Mesendoderm (in vitro differentiated cells): ENCODE data around the gene CEP83.

Source experiments
- DNase-seq: peaks from one replicate; pipeline ENCODE4 v3.0.0; 2013
- H2AK5ac ChIP-seq: 2 replicates; pipeline ENCODE4 v1.6.1; 2013; ENCODE audit warnings: low read length, inconsistent platforms
- H2BK120ac ChIP-seq: 2 replicates; pipeline ENCODE4 v1.6.1; 2013; ENCODE audit warnings: low read depth, mild to moderate bottlenecking, low read length, moderate library complexity, mixed read lengths
- H2BK15ac ChIP-seq: replicated peaks from 2 replicates; pipeline ENCODE4 v1.6.1; 2013; ENCODE audit warnings: low read depth, mild to moderate bottlenecking, moderate library complexity
- H2BK5ac ChIP-seq: 2 replicates; pipeline ENCODE4 v1.6.1; 2013; ENCODE audit warnings: low read length, inconsistent platforms
- H3K18ac ChIP-seq: 2 replicates; pipeline ENCODE4 v1.6.1; 2013; ENCODE audit warnings: mild to moderate bottlenecking, low read length, mixed read lengths
- H3K23ac ChIP-seq: one replicate; pipeline ENCODE4 v1.6.1; 2013; ENCODE audit warnings: low read length
- H3K27ac ChIP-seq: 2 replicates; pipeline ENCODE4 v1.5.1; 2013; ENCODE audit warnings: low read depth, mild to moderate bottlenecking, inconsistent platforms, low read length, moderate library complexity
- H3K27me3 ChIP-seq: 2 replicates; pipeline ENCODE4 v1.6.1; 2013; ENCODE audit warnings: low read length, control low read depth, mild to moderate bottlenecking, inconsistent platforms; ENCODE audit not compliant: insufficient read depth, poor library complexity
- H3K36me3 ChIP-seq: 2 replicates; pipeline ENCODE4 v1.6.1; 2013; ENCODE audit warnings: low read length, inconsistent platforms; ENCODE audit not compliant: control insufficient read depth, insufficient read depth
- H3K4ac ChIP-seq: one replicate; pipeline ENCODE4 v1.6.1; 2013; ENCODE audit warnings: low read depth, mild to moderate bottlenecking, low read length, moderate library complexity
- H3K4me1 ChIP-seq: 2 replicates; pipeline ENCODE4 v1.6.1; 2013; ENCODE audit warnings: low read depth, low read length, inconsistent platforms; ENCODE audit not compliant: control insufficient read depth
- H3K4me2 ChIP-seq: 2 replicates; pipeline ENCODE4 v1.6.1; 2013; ENCODE audit warnings: low read length
- H3K4me3 ChIP-seq: 2 replicates; pipeline ENCODE4 v1.5.1; 2013; ENCODE audit warnings: mild to moderate bottlenecking, low read length
- H3K56ac ChIP-seq: one replicate; pipeline ENCODE4 v1.6.1; 2013; ENCODE audit warnings: low read length
- H3K79me1 ChIP-seq: 2 replicates; pipeline ENCODE4 v1.6.1; 2013; ENCODE audit warnings: low read length, inconsistent platforms
- H3K79me2 ChIP-seq: 2 replicates; pipeline ENCODE4 v1.6.1; 2013; ENCODE audit warnings: mild to moderate bottlenecking, low read length; ENCODE audit not compliant: control insufficient read depth, insufficient read depth
- H3K9ac ChIP-seq: 2 replicates; pipeline ENCODE4 v1.6.1; 2013; ENCODE audit warnings: low read length, inconsistent platforms
- H4K5ac ChIP-seq: one replicate; pipeline ENCODE4 v1.6.1; 2013; ENCODE audit warnings: low read length
- H4K8ac ChIP-seq: one replicate; pipeline ENCODE4 v1.6.1; 2013; ENCODE audit warnings: low read depth, mild to moderate bottlenecking, control low read depth, low read length, moderate library complexity
- WGBS: extraction: QIAGEN DNeasy Blood & Tissue Kit; methylation state at CpG from one replicate; pipeline ENCODE4 v1.1.7; 2013; ENCODE audit warnings: low lambda C conversion rate, missing lambda C conversion rate; ENCODE audit not compliant: insufficient coverage; ENCODE audit errors: extremely low coverage; 5-methylcytosine and 5-hydroxymethylcytosine counted together

The CEP83 gene

GRCh38 chr12:94260017-94260416, 199.7 kb downstream of the CEP83 start:
- Histone ChIP-seq H3K4me3 (no peak overlapping the region), H3K23ac (no peak overlapping the region), H3K36me3 (no peaks in the 10 kb centered on the region), H3K18ac (no peak overlapping the region), H2BK5ac (no peak overlapping the region), H2BK15ac (no peak overlapping the region), H2BK120ac (no peak overlapping the region), H3K4ac (no peak overlapping the region), H3K79me1 (no peaks in the 10 kb centered on the region), H3K27ac (no peak overlapping the region), H3K27me3 (no peaks in the 10 kb centered on the region), H3K79me2 (no peaks in the 10 kb centered on the region), H4K8ac (no peak overlapping the region), H3K9ac (no peak overlapping the region), H3K4me1 (peaks cover 7% of the 10 kb centered on the region), H3K4me2 (no peak overlapping the region), H2AK5ac (no peak overlapping the region), H3K56ac (no peak overlapping the region), H4K5ac (no peak overlapping the region)
- no peak for DNase-seq
- WGBS: no CpG with 5 or more reads among the region's 3 CpGs

- H3K9ac ChIP-seq: no peak overlapping the region
- H2AK5ac ChIP-seq: no peak overlapping the region
- no peak for DNase-seq
- H3K23ac ChIP-seq: no peak overlapping the region
- no peak overlapping the region for H4K8ac ChIP-seq
- H3K4me2 ChIP-seq: no peak overlapping the region
- H3K79me2 ChIP-seq: no peaks in the 10 kb centered on the region
- WGBS: no CpG with 5 or more reads among the region's 2 CpGs
- H3K4me1 ChIP-seq: peaks cover under 1% of the 10 kb centered on the region
- no peak overlapping the region for H3K4me3 ChIP-seq
- H3K4ac ChIP-seq: no peak overlapping the region
- H2BK120ac ChIP-seq: no peak overlapping the region
- H3K56ac ChIP-seq: no peak overlapping the region
- H3K27me3 ChIP-seq: no peaks in the 10 kb centered on the region
- H2BK5ac ChIP-seq: no peak overlapping the region
- no peaks in the 10 kb centered on the region for H3K36me3 ChIP-seq
- no peak overlapping the region for H4K5ac ChIP-seq
- H3K18ac ChIP-seq: no peak overlapping the region
- H2BK15ac ChIP-seq: no peak overlapping the region
- no peaks in the 10 kb centered on the region for H3K79me1 ChIP-seq
- no peak overlapping the region for H3K27ac ChIP-seq
Observed at GRCh38 chr12:94258593-94258992, 201.1 kb downstream of the CEP83 start.
